ENCODE results near the gene PHF24.
A peak's percentile ranks its signal among the peaks of the same experiment; 100 is the strongest.

The PHF24 gene

GRCh38 chr9:34984049-34984448 lies 26.0 kb downstream of the PHF24 start:
- peak; percentile 74 for DNase-seq

GRCh38 chr9:34985311-34985899 lies 27.3 kb downstream of the PHF24 start:
- peak; percentile 77 for DNase-seq

- DNase-seq = peak; percentile 16
Measured at GRCh38 chr9:34986540-34987047, 28.5 kb downstream of the PHF24 start.

- no peak for DNase-seq
Measured at GRCh38 chr9:34987160-34987901, 29.2 kb downstream of the PHF24 start.

- no peak for DNase-seq
Measured at GRCh38 chr9:34988218-34989002, 30.3 kb downstream of the PHF24 start.

GRCh38 chr9:34989003-34989945 lies 31.2 kb downstream of the PHF24 start, which contains the start of gene DNAJB5:
DNAJB5 (plus strand) TSS chr9:34989745; CDS start chr9:34990631, 886 bp downstream.
- DNase-seq = peak; percentile 98

- no peak for DNase-seq
Measured at GRCh38 chr9:34989946-34990635, 32.0 kb downstream of the PHF24 start.

GRCh38 chr9:34990908-34991606 lies 33.0 kb downstream of the PHF24 start:
- no peak for DNase-seq

- DNase-seq = no peak
Measured at GRCh38 chr9:34991607-34992375, 33.7 kb downstream of the PHF24 start.

- no peak for DNase-seq
Measured at GRCh38 chr9:34992376-34992951, 34.4 kb downstream of the PHF24 start.

GRCh38 chr9:34993502-34994259 lies 35.6 kb downstream of the PHF24 start:
- no peak for DNase-seq

- DNase-seq = peak; percentile 37
Measured at GRCh38 chr9:34994260-34994899, 36.3 kb downstream of the PHF24 start.

GRCh38 chr9:34994900-34995669 lies 37.0 kb downstream of the PHF24 start:
- no peak for DNase-seq

GRCh38 chr9:34995670-34996060 lies 37.6 kb downstream of the PHF24 start:
- DNase-seq = no peak

GRCh38 chr9:34996181-34996904 lies 38.3 kb downstream of the PHF24 start:
- no peak for DNase-seq

- DNase-seq = no peak
Measured at GRCh38 chr9:34996905-34997279, 38.8 kb downstream of the PHF24 start.

- DNase-seq = no peak
Measured at GRCh38 chr9:34997379-34997781, 39.3 kb downstream of the PHF24 start.
